ENCODE measurements around the gene CYTIP.

Gene CYTIP

DNA sequence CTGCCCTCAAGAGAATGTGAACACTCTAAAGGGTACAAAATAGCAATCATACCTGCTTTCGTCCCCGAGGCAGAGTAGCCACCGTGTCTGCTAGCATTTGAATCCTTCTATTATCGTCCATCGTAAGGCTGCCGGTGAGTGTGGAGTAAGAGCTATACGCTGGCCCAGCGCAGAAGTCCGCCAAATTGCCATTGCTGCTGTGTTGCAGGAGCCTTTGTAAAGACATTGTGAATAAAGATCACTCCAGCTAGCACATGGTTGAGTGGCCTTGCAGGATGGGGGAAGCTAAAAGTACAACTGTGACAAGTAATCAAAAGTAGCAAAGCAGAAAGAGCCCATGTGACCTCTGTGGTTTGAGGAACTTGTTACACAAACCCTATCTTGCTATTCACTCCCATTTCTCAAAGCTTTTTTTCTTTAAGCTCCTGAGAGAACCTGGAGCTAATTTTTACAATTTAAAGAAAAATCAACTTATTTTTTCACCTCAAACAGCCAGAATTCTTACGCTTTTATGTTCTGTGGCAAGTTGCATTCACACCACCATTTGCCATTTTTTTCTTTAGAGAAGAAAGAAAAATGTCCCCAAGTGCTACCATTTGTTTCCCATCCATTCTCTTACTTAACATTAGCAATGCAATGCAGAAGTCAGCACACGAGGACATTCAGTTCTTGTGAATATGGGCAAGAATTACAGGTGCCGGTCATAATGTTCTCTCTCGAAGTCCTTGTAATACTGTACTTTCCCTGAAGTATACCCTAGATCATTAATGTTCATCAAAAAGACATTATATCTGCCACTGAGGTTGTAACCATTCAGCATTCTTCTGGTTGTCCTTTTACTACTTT lies at the start of gene CYTIP:
TSS of gene CYTIP (minus strand) at position 295 of the 846 bp plus-strand sequence. CDS start at position 226, 69 bp downstream.
- DNase-seq = peak in 3 of 14 donors; percentile 12 to 14 (median 12)

DNA sequence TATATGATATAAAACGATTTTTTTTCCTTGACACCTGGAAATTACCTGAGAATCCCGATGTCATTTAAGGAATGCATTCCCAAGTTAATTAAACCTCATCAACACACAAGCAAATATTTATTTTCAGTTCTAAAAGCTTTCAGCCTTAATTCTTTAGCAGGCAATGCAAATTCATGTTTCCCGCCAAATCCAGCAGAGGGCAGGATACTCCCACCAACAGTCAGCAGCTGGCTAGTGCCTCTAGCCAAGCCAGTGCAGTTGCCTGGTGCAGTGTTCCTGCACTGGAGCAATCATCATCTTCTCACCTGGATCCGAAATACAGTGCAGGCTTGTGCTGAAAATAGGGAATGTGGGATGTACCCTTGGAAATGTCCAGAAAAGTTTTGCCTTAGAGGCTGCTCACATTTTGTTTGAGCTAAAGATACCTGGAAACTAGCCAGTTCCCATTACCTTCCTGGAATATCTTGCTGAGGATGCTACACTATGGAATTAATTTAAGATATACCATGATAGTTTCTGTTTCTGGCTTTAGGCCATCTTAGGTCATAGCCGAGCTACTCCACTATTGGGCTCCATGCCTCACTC lies 48.4 kb upstream of the CYTIP start:
- DNase-seq = peak in 10 of 14 donors; percentile 12 to 60 (median 34)

DNA sequence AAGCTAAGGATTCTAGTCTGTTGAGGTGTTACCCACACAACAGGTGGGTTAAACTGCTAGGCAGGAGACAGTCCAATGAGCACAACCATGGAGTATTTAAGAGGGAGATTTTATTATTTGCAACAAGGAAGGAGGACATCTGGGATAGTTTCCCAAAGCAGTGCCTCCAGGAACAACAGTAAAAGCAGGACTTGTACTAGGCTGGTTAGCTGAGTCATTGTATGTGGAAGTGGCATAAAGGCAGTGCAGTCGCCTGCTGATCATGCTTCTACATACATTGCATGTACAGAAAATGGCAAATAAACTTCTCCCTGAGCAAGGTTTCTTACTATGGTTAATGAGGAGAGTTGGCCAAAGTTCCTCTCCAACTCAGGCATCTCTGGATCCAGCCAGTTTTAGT lies 46.1 kb upstream of the CYTIP start:
- no peak for DNase-seq

DNA sequence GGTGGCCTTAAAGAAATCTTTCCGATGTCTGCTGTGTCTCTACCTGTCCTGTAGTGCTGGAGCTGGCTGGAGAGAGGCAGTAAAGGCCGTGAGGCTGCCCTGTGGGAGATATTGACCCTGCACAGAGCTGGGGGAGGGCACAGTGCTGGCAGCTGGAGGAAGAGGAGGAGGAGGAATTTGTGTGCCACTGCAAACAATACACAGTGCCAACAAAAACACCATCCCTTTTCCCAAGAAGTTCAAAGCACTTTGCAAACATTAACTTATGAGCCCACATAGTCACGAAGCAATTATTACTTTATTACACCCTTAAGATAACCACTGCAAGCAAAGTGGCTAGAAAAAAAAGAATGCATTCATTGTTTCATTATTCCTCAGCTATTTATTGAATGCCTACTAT lies 45.0 kb upstream of the CYTIP start:
- no peak for DNase-seq

DNA sequence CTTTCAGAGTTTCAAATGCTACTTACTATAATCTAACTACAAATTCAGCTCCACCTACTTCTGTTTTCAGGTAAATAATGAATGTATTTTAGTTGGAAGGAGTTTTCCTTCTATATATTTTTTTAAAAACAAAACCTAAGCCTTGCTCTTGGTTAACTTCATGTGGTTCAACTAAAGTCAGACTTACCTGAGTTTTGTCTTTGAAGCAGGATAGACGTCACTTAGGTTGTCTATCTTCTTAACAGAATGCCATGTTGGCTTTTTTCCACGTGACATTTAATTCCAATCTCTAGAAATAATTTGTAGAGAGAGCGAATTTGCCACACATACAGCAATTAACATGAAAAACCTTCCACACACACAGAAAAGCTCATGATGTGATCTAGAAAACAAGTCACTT lies 43.9 kb upstream of the CYTIP start:
- DNase-seq = no peak

- no peak for DNase-seq
These were observed 43.4 kb upstream of the CYTIP start for GRCh38 chr2:157487271-157487610.

DNA sequence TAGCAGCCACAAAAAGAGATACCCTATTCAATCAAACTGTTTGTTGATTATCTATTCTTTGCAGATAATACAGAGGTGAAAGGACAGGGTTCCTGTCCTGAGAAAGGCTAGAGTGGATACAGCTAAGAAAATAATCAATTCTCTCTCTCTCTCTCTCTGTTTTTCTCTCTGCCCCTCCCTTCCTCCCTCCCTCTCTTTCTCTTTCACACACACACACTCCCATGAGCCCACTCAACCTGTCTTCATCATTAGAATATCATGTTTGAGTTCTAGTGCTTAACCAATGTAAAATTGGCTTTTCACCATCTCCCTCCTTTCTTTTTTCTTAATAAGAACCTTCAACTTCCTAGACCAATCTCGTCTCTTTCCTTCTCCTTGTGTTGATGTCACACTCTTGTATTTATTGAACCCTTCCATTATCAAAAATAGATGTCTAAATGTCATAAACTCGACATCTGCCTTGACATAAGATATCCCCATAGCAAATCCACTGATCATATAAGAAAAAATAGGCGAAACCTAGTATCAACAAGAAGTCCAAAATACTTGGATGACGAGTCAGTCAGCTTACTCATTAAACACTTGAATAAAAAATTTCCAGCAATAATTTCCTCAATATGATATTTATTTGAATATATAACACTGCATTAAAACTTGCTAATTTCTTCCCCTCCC lies 42.8 kb upstream of the CYTIP start:
- DNase-seq = no peak

DNA sequence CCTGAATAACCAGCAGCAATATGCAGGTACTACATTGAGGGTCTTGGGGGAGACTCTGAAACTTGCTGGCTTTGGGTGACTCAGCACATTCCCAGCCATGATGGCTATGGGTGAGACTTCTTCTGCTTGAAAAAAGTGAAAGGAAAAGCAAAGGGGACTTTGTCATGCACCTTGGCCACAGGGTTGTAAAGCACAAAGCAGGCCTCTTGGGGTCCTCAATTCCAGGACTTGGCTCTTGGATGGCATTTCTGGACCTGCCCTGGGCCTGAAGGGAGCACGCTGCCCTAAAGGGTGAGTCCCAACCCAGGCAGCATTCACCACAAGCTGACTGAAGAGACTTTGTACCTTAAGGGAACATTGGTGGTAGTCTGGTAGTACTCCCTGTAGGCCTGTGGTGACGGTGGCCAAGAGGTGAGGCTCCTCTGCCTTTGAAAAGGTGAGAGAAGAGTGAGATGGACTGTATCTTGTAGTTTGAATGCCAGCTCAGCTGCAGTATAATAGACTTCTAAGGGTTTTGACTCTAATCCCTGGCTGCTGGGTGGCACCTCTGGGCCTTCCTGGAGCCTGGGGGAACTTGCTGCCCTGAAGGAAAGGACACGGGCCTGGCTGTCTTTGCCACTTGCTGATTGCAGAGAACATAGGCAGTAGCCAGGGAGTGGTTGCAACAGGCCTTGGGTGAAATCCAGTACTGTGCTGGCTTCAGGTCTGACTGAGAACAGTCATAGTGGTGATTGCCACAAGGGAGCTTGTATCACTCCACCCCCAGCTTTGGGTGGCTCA lies 36.5 kb upstream of the CYTIP start:
- DNase-seq = peak in 1 of 14 donors; percentile 5

GRCh38 chr2:157479081-157480027 lies 35.5 kb upstream of the CYTIP start:
- DNase-seq = no peak

GRCh38 chr2:157477919-157478318 lies 34.0 kb upstream of the CYTIP start:
- no peak for DNase-seq

DNA sequence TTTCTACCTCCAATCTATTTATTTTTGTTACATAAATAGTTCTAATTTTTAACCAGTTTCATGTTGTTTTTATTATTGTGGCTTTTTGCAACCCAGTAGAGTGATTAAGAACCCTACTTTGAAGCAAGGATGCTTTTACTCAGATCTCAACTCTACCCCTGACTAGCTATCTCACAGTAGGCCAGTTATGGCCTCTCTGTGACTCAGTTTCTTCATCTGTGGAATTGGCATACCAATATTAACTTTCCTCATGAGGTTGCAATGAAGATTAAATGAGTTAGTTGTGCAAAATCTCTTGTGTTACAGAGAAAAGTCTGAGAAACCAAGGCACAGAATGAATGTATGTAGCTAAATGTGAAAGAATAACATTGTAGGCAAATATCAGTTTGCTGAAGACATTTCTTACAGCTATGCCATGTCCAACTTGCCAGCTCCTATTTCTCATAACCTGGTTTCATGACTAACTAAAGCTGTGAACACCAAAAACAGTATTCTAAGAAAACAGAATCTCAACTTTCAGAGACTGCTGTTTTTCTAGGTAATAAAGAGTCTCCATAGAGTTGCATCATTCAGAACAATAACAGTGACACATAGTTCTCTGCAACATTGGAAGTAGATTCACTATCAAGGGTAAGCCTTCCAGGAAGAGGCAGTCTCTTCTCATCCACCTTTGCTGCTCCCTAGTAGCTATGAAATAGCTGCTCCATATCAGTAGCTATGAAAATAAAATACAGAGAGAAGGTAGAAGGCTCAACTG lies 33.2 kb upstream of the CYTIP start:
- no peak for DNase-seq

DNA sequence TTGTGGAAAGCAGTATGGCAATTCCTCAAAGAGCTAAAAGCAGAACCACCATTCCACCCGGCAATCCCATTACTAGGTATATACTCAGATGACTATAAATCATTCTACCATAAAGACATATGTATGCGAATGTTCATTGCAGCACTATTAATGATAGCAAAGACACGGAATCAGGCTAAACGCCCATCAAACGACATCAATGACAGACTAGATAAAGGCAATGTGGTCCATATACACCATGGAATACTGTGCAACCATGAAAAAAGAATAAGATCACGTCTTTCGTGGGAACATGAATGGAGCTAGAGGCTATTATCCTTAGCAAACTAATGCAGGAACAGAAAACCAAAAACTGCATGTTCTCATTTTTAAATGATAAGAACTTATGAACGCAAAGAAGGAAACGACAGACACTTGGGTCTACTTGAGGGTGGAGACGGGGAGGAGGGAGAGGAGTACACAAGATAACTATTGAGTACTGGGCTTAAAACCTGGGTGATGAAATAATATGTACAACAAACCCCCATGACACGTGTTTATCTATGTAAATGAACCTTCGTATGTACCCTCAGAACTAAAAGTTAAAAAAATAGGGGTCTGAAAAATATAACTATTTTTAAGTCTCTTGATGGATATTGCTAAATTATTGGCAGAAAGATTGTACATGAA lies 32.0 kb upstream of the CYTIP start:
- DNase-seq = no peak

DNA sequence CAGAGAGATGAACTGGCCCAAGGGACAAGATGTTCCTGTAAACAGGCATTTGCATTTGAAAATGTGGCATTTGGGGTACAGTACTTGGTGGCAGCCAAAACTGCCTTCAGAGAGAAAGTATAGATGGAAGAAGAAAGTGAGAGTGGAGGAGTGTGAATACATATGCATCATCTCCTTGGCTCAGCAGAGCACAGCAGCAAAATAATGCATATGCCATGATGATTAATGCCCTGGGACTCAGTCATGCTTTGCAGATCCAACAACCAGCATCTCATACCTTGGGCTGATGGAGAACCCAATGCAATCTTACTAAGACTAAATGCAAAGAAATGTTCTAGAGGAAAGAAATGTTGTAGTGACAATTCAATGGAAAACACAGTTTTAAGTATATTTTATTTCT lies 29.7 kb upstream of the CYTIP start:
- DNase-seq = no peak

- no peak for DNase-seq
These were observed 27.2 kb upstream of the CYTIP start for GRCh38 chr2:157471078-157471477.

DNA sequence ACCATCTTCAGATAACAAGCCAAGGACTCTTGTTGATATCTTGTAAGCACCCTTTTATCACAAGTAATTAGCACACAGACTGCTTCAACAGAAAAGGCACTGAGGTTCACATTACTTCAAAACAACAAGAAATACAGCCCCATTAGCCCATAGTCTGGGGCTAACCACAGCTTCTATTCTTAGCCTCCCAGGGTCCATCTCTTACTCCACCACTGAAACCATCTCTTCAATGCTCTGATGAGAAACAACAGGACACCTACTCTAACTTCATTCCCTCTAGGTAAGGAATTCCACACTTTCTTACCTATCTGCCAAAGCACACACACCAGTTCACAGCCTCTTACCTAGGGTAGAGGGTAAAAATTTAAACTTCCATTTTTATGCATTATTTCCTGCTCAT lies 26.4 kb upstream of the CYTIP start:
- DNase-seq = no peak

GRCh38 chr2:157469726-157470125 lies 25.8 kb upstream of the CYTIP start:
- DNase-seq = no peak

DNA sequence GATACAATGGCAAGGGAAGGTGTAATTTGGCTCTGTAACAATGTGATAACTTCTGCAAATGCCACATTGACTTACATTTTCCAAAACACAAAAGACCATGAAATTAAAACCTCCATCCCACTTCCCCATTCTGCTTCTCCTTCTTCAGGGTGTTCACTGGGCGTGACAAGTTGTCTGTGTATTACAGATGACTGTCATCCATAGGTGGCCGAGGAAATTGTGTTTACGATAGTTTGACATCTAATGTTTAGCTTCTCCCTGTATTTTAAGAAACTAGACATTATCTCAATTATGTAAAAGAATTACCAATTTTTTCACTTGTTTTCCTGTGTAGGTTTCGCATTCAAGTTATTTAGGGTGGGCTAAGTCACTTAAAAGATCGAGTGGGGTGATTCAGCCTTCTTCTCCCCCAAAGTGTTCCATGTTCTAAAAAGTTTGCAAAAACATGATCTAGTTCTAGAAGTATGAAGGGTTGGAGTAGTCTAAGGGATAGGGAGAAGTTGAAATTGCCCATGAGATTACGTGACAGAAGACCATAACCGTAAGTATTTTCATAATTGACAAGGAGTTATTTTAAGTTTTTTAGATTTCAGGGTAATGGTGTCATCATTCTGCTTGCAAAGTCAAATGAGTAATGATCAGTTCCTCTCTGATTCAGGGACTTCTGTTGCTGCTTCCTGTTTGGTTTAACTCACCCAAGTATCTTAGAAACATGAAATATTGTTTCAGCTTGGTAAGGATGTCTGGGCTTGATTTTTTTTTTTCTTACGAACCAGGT lies 25.2 kb upstream of the CYTIP start:
- no peak for DNase-seq

- no peak for DNase-seq
These were observed 22.9 kb upstream of the CYTIP start for GRCh38 chr2:157466764-157467163.

DNA sequence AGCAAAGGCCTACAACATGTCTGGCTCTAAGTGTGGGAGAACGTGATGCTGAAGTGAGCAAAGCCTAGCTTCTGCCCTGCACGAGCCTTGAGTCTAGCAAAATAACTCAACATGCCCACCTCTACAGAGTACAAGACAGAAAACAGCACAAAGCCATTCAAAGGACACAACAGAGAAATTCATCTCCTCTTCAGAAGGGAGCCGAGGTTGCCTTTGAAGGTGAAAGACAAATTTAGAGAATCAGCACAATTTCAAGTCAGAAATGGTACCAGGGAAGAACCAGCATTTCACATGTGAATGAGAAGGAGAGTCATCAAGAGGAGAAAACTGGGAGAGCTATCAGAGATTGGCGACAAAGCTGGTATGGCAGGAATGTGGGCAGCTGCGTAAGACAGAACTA lies 21.7 kb upstream of the CYTIP start:
- no peak for DNase-seq

DNA sequence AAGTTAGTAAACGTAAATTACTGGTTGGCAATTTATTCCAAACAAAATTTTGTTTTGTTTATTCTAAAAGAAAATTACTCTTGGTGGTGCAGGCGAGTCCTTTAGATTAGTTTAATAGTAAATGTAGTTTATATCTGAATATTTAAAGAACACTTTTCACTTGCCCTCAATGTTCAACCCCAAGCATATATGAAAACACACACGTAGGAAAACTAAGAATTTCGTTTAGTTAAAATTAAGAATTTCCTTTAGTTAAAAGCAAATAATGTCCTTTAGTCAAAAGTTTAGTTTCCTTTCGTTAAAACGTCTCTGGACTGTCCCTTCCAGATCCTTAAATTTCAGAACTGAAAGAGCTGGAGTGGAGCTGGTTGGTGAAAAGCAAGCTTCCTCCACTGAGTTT lies 19.1 kb upstream of the CYTIP start:
- DNase-seq = no peak
